GM19240 (cell line): ENCODE results near the gene LSS.

Experiments
- DNase-seq: peaks from one replicate; pipeline ENCODE4 v3.0.0; 2011; ENCODE audit warnings: low spot score; ENCODE audit not compliant: insufficient read length

LSS gene

GRCh38 chr21:46228345-46229051, at the start of gene LSS:
LSS (minus strand) TSS chr21:46228774; CDS start chr21:46228745, 29 bp downstream.
- peak; percentile 93 for DNase-seq

- no peak for DNase-seq
Observed at GRCh38 chr21:46274797-46275390, 46.3 kb upstream of the LSS start.

GRCh38 chr21:46273341-46273740, 44.8 kb upstream of the LSS start:
- DNase-seq = no peak

- DNase-seq = no peak
Observed at GRCh38 chr21:46269466-46269865, 40.9 kb upstream of the LSS start.

- no peak for DNase-seq
Observed at GRCh38 chr21:46268371-46268770, 39.8 kb upstream of the LSS start.

GRCh38 chr21:46266946-46267345, 38.4 kb upstream of the LSS start:
- no peak for DNase-seq

- no peak for DNase-seq
Observed at GRCh38 chr21:46265736-46266525, 37.4 kb upstream of the LSS start.

- no peak for DNase-seq
Observed at GRCh38 chr21:46264690-46265144, 36.1 kb upstream of the LSS start.

- no peak for DNase-seq
Observed at GRCh38 chr21:46264046-46264689, 35.6 kb upstream of the LSS start.

GRCh38 chr21:46256501-46256994, 28.0 kb upstream of the LSS start:
- DNase-seq = no peak

- DNase-seq = no peak
Observed at GRCh38 chr21:46255758-46256337, 27.3 kb upstream of the LSS start.

- DNase-seq = no peak
Observed at GRCh38 chr21:46255166-46255565, 26.6 kb upstream of the LSS start.

- DNase-seq = peak; percentile 43
Observed at GRCh38 chr21:46254208-46254975, 25.8 kb upstream of the LSS start.

- no peak for DNase-seq
Observed at GRCh38 chr21:46253610-46254124, 25.1 kb upstream of the LSS start.

GRCh38 chr21:46252840-46253239, 24.3 kb upstream of the LSS start:
- DNase-seq = no peak

- DNase-seq = no peak
Observed at GRCh38 chr21:46250146-46250725, 21.7 kb upstream of the LSS start.

- no peak for DNase-seq
Observed at GRCh38 chr21:46248827-46249226, 20.3 kb upstream of the LSS start.

GRCh38 chr21:46248422-46248782, 19.8 kb upstream of the LSS start:
- no peak for DNase-seq

GRCh38 chr21:46247699-46248421, 19.3 kb upstream of the LSS start:
- DNase-seq = no peak
